Testis (tissue), 3 donors: ENCODE data around the gene TFDP2. TPM values are rescaled to one million over a fixed set of nuclear protein-coding genes. Genes with fewer than 3 reads are reported as not detected.
"Not testable (repeated sequence)": the region's sequence is repeated elsewhere in the genome, so short reads cannot be mapped to it uniquely, and the experiment has no call there.

Source experiments
- DNase-seq: peaks from one replicate; pipeline ENCODE4 v3.0.0-alpha.2; 2019
- H3K27ac ChIP-seq, 2 donors: fragments of 200-600 bp; sonication (generic); one replicate each; pipeline ENCODE4 v1.5.1; 2019
- H3K27me3 ChIP-seq: fragments of 200-600 bp; sonication (generic); one replicate; pipeline ENCODE4 v1.5.1; 2019
- H3K36me3 ChIP-seq: fragments of 200-600 bp; sonication (generic); one replicate; pipeline ENCODE4 v1.5.1; 2017; ENCODE audit warnings: low read depth; ENCODE audit errors: missing control alignments
- H3K4me1 ChIP-seq: fragments of 200-600 bp; sonication (generic); one replicate; pipeline ENCODE4 v1.5.1; 2019
- H3K4me3 ChIP-seq, 2 donors: fragments of 200-600 bp; sonication (generic); one replicate each; pipeline ENCODE4 v1.5.1; 2017 to 2019
- H3K9me3 ChIP-seq: fragments of 200-600 bp; sonication (generic); one replicate; pipeline ENCODE4 v1.5.1; 2017
- POLR2A ChIP-seq: fragments of 450-650 bp; IDR thresholded peaks from one replicate; pipeline ENCODE4 v1.6.1; 2017; ENCODE audit warnings: antibody characterized with exemption, mild to moderate bottlenecking, moderate library complexity
- WGBS, 2 donors: methylation state at CpG; one replicate each; pipeline ENCODE4 v1.1.5; 2018; 5-methylcytosine and 5-hydroxymethylcytosine counted together
- intact Hi-C: fragments of 100-400 bp; cut with DNase I; formaldehyde crosslinking; loops from one replicate; pipeline ENCODE4 v1.15.1; 2023; ENCODE audit warnings: low total_unique reads
- polyA plus RNA-seq: library from polyadenylated mRNA; stranded (reverse); fragments of 350-450 nt; fragmentation: Illumina TruSeq; extraction: RNeasy Lipid Tissue Mini Kit (QIAGEN cat#74804); gene quantifications from one replicate; pipeline ENCODE4 v1.2.3, GENCODE V29; 2014; ENCODE audit warnings: low read depth, low replicate concordance; ENCODE audit not compliant: insufficient read depth
- total RNA-seq, 2 donors: library from RNA; depleted of rRNA; stranded (reverse); fragments of >200 nt; gene quantifications; one replicate each; pipeline ENCODE4 v1.2.3, GENCODE V29; 2016
- TF ChIP-seq, protein P1 (sequence below), 3 experiments: fragments of 450-650 bp in 2 of 3; fragments of 200-600 bp in 1 of 3; sonication (generic) in 1 of 3; IDR thresholded peaks; one replicate each; pipeline ENCODE4 v1.5.1; 2016 to 2019; ENCODE audit warnings: antibody characterized with exemption in 3 of 3, mild to moderate bottlenecking in 2 of 3, moderate library complexity in 1 of 3

Gene TFDP2
- total and polyA plus RNA-seq, 3 donors from 2014 or later, result 110 to 168 (median 152) TPM

DNA sequence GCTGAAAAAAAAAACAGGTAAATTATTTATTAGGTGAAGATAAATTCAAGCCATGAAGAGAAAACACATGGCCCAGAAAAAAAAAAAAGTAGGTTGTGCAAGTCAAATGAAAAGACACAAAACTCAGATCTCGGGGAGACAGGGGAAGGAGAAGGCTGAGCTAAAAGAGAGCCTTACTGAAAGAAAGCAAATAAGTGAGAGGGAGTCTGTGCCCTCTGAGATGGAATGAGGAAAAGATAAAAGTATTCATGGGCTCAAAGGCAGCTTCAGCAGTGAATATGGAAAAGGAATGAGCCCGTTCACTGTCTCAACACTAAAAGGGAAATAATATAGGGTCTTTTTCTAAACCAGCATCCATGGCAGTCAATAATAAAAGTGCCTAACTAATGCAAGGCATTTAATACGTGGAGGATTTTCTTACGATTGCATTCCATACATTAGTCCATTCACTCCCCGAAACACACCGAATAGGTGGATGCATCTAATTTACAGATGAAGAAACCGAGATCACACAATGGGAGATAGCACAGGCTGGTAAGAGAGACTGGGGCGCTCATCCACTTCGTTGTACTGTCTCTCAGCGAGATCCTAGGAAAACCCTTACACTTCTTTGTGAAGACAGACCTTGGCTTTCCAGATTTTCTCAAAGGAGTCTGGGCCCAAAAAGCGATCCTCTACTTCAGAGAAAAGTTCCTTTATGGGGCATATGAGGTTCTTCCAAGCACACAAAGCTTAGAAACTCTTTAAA lies 1.1 kb downstream of the TFDP2 start:
- Histone ChIP-seq H3K36me3 (no peaks in the 10 kb centered on the region), H3K9me3 (no peaks in the 10 kb centered on the region), H3K4me1 (no peaks in the 10 kb centered on the region), H3K4me3 (peak overlapping the region; percentile 69 to 72), H3K27ac (peak overlapping the region; percentile 71 to 86), H3K27me3 (no peaks in the 10 kb centered on the region)
- DNase-seq, result no peak
- 4 to 9% methylated on average over 11 of the region's 11 CpGs for WGBS, 2 donors
- TF ChIP-seq, protein P1, sequence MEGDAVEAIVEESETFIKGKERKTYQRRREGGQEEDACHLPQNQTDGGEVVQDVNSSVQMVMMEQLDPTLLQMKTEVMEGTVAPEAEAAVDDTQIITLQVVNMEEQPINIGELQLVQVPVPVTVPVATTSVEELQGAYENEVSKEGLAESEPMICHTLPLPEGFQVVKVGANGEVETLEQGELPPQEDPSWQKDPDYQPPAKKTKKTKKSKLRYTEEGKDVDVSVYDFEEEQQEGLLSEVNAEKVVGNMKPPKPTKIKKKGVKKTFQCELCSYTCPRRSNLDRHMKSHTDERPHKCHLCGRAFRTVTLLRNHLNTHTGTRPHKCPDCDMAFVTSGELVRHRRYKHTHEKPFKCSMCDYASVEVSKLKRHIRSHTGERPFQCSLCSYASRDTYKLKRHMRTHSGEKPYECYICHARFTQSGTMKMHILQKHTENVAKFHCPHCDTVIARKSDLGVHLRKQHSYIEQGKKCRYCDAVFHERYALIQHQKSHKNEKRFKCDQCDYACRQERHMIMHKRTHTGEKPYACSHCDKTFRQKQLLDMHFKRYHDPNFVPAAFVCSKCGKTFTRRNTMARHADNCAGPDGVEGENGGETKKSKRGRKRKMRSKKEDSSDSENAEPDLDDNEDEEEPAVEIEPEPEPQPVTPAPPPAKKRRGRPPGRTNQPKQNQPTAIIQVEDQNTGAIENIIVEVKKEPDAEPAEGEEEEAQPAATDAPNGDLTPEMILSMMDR (IDR thresholded peaks at IDR 0.05), result no peak
- no peak for TF ChIP-seq POLR2A
- intact Hi-C loops, result no loop called here

DNA sequence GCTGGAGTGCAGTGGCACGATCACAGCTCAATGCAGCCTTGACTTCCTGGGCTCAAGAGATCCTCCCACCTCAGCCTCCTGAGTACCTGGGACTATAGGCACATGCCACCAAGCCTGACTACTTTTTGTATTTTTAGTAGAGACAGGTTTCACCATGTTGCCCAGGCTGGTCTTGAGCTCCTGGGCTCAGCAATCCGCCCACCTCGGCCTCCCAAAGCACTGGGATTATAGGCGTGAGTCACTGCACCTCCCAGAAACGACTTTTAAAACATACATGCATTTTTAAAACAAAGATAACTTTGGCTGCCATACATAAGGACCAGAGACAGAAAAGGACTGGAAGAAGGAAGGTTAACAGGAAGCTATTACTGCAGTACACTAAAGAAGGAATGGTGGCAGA lies 4.8 kb downstream of the TFDP2 start:
- H3K27ac ChIP-seq, intact Hi-C loops, H3K4me3 ChIP-seq, H3K27me3 ChIP-seq, H3K4me1 ChIP-seq, H3K9me3 ChIP-seq, H3K36me3 ChIP-seq, DNase-seq: not testable (repeated sequence)
- 92 to 95% methylated on average over 5 of the region's 5 CpGs for WGBS, 2 donors

DNA sequence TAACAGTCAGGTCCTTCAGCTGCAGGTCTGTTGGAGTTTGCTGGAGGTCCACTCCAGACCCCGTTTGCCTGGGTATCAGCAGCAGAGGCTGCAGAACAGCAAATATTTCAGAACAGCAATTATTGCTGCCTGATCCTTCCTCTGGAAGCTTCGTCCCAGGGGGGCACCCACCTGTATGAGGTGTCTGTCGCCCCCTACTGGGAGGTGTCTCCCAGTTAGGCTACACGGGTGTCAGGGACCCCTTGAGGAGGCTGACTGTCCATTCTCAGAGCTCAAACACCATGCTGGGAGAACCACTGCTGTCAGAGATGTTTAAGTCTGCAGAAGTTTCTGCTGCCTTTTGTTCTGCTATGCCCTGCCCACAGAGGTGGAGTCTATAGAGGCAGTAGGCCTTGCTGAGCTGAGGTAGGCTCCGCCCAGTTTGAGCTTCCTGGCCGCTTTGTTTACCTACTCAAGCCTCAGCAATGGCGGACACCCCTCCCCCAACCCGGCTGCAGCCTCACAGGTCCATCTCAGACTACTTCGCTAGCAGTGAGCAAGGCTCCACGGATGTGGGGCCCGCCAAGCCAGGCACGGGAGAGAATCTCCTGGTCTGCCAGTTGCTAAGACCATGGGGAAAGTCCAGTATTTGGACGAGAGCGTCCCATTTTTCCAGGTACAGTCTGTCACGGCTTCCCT lies 8.6 kb downstream of the TFDP2 start:
- H3K27ac ChIP-seq, H3K9me3 ChIP-seq, H3K4me3 ChIP-seq, H3K4me1 ChIP-seq, intact Hi-C loops, H3K36me3 ChIP-seq, H3K27me3 ChIP-seq, DNase-seq: not testable (repeated sequence)
- 96 to 97% methylated on average over 15 of the region's 15 CpGs for WGBS, 2 donors

DNA sequence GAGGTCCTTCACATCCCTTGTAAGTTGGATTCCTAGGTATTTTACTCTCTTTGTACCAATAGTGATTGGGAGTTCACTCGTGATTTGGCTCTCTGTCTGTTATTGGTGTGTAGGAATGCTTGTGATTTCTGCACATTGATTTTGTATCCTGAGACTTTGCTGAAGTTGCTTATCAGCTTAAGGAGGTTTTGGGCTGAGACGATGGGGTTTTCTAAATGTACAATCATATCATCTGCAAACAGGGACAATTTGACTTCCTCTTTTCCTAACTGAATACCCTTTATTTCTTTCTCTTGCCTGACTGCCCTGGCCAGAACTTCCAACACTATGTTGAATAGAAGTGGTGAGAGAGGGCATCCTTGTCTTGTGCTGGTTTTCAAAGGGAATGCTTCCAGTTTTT lies 12.3 kb downstream of the TFDP2 start:
- 92 to 100% methylated on average over 2 of the region's 2 CpGs for WGBS, 2 donors
- H3K27me3 ChIP-seq, H3K4me1 ChIP-seq, H3K4me3 ChIP-seq, H3K9me3 ChIP-seq, H3K36me3 ChIP-seq, H3K27ac ChIP-seq, intact Hi-C loops, DNase-seq: not testable (repeated sequence)

DNA sequence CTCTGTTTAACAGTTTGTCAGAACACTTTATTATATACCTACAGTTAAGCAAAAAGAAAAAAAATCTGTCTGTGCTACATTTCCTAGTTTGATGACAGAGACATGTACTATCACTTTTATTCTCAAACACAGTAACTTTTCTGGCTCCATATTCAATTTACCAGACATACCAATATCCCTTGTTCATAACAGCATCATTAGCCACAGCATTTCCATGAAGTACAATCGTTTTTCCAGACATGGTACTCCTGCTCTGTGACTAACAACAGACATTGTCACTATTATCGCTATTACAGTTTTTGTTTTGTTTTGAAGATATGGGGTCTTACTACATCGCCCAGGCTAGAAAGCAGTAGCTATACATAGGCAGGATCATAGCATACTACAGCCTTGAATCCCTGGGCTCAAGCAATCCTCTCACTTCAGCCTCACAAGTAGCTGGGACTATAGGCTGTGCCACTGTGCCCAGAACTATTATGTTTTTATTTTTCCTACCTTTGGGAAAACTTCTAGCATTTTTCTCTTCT lies 14.5 kb downstream of the TFDP2 start:
- H3K4me3 ChIP-seq, result no peak overlapping the region
- TF ChIP-seq POLR2A, result no peak
- TF ChIP-seq, protein P1 (IDR thresholded peaks at IDR 0.05), result no peak
- intact Hi-C loops, result no loop called here
- H3K4me1 ChIP-seq, result no peaks in the 10 kb centered on the region
- no peaks in the 10 kb centered on the region for H3K36me3 ChIP-seq
- H3K27me3 ChIP-seq, result no peaks in the 10 kb centered on the region
- H3K27ac ChIP-seq, result no peak overlapping the region
- no peaks in the 10 kb centered on the region for H3K9me3 ChIP-seq
- no peak for DNase-seq
- WGBS, 2 donors, result 43 to 72% methylated on average over 3 of the region's 3 CpGs

DNA sequence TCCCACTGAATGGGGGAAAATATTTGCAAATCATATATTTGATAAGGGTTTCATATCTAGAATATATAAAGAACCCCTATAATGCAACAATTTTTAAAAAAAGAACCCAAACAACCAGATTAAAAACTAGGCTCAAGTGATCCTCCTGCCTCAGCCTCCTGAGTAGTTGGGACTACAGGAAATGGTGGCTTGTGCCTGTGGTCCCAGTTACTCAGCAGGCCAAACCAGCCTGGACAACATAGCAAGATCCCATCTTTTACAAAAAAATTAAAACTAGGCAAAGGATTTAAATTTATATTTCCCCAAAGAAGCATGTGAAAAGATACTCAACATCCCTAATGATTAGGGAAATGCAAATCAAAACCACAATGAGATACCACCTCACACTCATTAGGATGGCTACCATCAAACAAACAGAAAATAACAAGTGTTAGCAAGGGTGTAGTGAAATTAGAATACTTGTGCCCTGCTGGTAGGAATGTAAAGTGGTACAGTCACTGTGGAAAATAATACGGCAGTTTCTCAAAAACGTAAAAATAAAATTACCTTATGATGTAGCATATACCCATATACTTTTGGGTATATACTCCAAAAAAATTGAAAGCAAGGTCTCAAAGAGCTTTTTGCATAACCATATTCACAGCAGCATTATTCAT lies 19.7 kb downstream of the TFDP2 start:
- Histone ChIP-seq H3K4me3 (no peak overlapping the region), H3K27ac (no peak overlapping the region), H3K27me3 (no peaks in the 10 kb centered on the region), H3K36me3 (no peaks in the 10 kb centered on the region), H3K4me1 (peaks cover 3% of the 10 kb centered on the region), H3K9me3 (no peaks in the 10 kb centered on the region)
- intact Hi-C loops, result no loop called here
- TF ChIP-seq, protein P1 (IDR thresholded peaks at IDR 0.05), result no peak
- no peak for TF ChIP-seq POLR2A
- no peak for DNase-seq
- 95 to 99% methylated on average over 2 of the region's 2 CpGs for WGBS, 2 donors
